GM12874 (cell line): ENCODE measurements around the gene SLC25A18.

ENCODE experiments used
- TF ChIP-seq, protein P1 (sequence below): IDR thresholded peaks from 2 replicates; pipeline ENCODE4 v1.5.1; 2011; ENCODE audit warnings: low read depth, mild to moderate bottlenecking, control low read depth, low read length, moderate library complexity; ENCODE audit not compliant: insufficient read depth

The SLC25A18 gene

DNA sequence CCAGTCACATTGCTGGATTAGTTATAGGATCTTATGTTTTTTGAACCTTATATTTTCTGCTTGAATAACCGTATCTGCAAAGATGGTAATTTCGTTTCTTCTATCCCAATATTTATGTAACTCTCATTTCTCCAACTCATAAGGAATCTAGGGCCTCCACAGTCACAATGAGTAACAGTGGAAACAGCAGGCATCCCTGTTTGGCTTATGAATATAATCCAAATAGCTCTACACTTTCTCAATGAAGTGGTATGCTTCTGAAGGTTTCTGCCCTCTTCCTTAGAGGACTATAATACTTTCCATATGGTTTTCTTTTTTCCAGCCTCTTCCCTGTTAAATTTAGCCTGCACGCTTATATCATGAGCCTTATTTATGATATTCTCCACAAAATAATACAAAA lies 48.8 kb downstream of the SLC25A18 start:
- TF ChIP-seq, protein P1, sequence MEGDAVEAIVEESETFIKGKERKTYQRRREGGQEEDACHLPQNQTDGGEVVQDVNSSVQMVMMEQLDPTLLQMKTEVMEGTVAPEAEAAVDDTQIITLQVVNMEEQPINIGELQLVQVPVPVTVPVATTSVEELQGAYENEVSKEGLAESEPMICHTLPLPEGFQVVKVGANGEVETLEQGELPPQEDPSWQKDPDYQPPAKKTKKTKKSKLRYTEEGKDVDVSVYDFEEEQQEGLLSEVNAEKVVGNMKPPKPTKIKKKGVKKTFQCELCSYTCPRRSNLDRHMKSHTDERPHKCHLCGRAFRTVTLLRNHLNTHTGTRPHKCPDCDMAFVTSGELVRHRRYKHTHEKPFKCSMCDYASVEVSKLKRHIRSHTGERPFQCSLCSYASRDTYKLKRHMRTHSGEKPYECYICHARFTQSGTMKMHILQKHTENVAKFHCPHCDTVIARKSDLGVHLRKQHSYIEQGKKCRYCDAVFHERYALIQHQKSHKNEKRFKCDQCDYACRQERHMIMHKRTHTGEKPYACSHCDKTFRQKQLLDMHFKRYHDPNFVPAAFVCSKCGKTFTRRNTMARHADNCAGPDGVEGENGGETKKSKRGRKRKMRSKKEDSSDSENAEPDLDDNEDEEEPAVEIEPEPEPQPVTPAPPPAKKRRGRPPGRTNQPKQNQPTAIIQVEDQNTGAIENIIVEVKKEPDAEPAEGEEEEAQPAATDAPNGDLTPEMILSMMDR = no peak

DNA sequence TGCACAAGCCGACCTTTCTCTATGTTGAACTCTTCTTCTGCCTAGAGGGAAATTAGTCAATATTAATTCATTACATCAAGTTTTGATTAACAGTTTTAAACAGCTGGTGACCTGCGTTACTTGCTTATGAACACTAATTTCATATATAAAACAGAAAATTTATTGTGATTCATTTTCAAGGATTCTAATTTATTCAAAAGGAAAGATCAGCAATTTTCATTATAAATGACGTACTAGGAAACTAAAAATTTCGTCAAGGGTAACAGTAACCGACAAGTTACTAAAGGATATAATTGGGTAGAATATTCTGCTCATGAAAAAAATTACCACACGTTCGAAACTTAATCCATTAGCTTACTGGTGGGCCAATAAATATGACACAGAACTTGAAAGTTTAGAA lies 50.0 kb downstream of the SLC25A18 start:
- TF ChIP-seq, protein P1 = no peak

DNA sequence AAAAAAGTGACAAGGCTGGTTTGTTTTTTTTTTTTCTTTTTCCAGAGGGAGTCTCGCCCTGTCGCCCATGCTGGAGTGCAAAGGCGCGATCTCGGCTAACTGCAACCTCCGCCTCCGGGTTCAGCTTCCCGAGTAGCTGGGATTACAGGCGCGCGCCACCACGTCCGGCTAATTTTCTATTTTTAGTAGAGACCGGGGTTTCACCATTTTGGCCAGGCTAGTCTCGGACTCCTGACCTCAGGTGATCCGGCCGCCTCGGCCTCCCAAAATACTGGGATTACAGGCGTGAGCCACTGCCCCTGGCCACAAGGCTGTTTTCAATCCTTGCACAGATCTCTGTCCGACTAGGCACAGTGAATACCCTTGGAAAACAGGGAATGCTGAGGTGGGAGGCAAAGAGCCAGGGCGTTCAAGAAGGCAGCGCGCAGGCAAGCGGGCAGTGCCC lies 64.7 kb downstream of the SLC25A18 start:
- TF ChIP-seq, protein P1 = no peak

DNA sequence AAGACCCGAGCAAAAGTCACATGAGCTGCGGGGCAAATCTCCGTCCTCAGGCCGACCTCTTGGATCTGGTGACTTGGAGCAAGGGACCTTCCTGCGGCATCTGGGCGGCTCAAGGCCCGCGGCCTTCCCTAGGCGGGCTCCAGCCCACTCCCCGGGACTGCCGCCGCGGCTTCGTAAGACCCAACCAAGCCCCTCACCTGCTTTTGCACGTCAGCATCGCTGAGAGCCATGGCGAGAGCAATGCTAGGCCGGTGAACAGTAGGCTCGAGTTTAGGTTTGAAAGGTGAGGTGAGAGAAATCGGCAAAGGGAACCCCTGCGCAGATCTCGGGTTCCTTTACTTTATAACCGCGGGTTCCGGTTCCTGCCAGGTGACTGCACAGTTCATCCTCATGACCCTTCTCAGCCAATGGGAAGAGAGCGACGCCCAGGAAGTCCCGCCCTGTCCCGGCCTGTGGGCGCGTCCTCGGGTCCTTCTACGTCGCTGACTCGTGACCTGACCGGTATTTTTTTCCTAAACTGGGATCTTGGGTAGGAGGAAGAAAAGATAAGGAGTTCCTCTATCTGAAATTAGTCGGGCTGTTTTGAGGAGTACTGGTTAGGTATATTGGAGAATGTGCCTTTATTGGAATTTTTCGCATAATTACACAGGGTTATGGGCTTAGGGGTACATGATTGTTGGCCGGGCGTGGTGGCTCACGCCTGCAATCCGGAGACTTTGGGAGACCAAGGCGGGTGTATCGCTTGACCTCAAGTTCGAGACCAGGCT lies 65.3 kb downstream of the SLC25A18 start, which contains the start of gene ATP6V1E1:
TSS of gene ATP6V1E1 (minus strand) at position 344 of the 767 bp plus-strand sequence. CDS start at position 230, 114 bp downstream.
- TF ChIP-seq, protein P1 = no peak

DNA sequence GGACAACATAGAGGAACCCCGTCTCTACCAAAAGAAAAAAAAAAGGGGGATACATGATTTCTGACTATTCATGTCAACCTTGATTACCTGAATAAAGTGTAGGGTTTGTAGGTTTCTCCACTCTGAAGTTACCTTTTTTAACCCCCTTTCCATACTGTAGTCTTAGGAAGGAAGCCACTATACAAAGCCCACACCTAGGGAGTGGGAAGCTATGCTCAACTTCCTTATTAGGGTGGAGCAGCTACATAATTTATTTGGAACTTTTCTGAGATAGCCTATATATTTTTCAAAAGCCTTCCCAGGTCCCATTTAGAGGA lies 65.8 kb downstream of the SLC25A18 start:
- TF ChIP-seq, protein P1 = no peak

DNA sequence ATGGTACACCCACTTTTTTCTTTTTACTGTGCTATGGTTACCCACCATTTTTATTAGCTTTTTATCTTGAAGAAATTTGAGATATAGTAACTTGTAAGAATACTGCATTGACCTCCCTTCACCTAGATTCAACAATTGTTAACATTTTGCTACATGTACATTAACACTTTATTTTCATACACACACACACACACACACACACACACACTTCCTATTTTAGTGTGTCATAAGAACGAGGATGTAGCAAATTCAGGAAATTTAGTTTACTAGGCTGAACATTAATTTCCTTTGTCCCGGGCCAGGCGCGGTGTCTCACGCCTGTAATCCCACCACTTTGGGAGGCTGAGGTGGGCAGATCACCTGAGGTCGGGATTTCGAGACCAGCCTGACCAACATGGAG lies 66.3 kb downstream of the SLC25A18 start:
- TF ChIP-seq, protein P1 = no peak

DNA sequence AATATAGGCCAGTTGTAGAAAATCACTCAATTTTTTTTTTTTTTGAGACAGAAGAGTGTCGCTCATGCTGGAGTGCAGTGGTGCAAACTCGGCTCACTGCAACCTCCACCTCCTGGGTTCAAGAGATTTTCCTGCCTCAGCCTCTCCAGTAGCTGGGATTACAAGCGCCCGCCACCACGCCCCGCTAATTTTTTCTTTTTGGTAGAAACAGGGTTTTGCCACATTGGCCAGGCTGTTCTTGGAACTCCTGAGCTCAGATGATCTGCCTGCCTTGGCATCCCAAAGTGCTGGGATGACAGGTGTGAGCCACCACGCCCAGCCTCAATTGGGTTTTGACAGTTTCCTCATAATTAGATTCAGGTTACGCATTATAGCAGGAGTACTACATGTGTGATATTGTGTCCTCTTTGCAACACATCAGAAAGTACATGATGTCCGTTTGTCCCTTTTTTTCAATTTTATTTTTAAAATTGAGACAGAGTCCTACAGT lies 67.8 kb downstream of the SLC25A18 start:
- TF ChIP-seq, protein P1 = no peak
